GM10266 (cell line): Measurements from ENCODE around the gene DNAI2.

Experiments used
- DNase-seq: peaks from one replicate; pipeline ENCODE4 v3.0.0; 2012; ENCODE audit errors: extremely low spot score
- TF ChIP-seq, protein P1 (sequence below): IDR thresholded peaks from 2 replicates; pipeline ENCODE4 v1.5.1; 2012; ENCODE audit warnings: mild to moderate bottlenecking, low read depth; ENCODE audit not compliant: control insufficient read depth, insufficient read depth; ENCODE audit errors: missing control alignments

The DNAI2 gene

DNA sequence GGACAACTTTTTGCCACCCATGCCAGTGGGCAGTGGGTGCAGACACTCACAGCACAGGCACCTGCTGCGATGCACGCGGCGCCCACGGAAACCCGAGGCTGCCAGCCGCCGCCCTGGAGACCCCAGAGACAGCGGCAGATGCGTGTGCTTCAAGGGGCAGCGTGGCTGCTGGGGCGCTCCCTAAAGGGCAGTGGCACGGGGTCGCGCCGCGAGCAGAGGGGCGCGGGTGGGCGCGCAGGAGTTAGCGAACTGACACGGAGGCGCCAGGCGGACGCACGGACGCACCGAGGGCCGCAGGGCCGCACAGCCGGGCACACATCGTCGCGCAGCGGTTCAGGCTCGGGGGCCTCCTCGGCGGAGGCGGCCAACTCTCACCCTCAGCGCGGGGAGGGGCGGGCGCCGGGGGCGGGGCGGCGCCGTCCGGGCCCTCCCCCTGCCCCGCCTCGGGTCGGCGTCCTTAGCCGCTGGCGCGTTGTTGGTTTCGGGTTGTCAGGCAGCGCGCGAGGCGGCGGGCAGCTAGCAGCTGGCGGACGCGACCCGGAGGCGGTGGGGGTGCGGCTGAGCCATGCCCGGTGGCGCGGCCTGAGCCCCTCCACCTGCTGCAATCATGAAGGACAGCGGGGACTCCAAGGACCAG is 51.8 kb downstream of the DNAI2 start, which contains the start of gene KIF19:
TSS of gene KIF19 (plus strand) at position 484 of the 637 bp plus-strand sequence. CDS start at position 608, 124 bp downstream.
- TF ChIP-seq, protein P1, sequence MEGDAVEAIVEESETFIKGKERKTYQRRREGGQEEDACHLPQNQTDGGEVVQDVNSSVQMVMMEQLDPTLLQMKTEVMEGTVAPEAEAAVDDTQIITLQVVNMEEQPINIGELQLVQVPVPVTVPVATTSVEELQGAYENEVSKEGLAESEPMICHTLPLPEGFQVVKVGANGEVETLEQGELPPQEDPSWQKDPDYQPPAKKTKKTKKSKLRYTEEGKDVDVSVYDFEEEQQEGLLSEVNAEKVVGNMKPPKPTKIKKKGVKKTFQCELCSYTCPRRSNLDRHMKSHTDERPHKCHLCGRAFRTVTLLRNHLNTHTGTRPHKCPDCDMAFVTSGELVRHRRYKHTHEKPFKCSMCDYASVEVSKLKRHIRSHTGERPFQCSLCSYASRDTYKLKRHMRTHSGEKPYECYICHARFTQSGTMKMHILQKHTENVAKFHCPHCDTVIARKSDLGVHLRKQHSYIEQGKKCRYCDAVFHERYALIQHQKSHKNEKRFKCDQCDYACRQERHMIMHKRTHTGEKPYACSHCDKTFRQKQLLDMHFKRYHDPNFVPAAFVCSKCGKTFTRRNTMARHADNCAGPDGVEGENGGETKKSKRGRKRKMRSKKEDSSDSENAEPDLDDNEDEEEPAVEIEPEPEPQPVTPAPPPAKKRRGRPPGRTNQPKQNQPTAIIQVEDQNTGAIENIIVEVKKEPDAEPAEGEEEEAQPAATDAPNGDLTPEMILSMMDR: no peak
- peak; percentile 90 for DNase-seq

DNA sequence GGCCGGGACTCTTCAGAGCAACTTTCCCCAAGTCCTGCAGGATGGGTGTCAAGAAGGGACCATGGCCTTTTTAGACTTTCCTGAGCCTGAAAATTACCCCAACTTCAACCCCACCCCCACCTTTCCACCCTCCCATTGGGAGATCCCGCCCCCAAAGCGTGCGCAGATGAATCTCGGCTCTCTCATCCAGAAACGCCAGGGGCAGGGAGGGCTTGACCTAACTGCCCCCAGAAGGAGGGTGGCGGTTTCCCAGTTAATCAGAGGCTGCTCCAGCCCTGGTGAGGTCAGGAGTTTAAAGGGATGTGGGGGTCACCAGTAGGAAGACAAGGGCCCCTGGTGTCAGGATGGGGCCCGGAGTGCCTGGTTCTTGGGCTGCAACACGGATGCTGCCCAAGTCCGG is 52.5 kb downstream of the DNAI2 start:
- TF ChIP-seq, protein P1: no peak

DNA sequence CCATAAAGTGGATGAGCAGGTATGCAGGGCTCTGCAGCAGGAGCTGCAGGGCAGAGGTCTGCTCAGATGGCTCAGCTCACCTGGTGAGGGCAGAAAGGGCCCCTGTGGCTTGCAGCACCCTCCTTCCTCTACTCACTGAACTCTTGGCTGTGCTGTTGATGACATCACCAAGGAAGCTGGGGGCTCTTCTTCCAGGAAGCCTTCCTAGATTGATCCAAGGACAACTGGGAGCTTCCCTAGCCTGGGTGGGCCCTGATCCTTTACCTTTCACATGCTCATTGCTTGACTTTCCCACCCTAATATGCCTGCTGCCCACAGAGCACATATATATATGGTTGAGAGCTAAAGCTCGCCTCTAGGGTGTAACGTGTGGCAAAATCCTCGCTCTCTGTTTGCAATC is 54.5 kb downstream of the DNAI2 start:
- TF ChIP-seq, protein P1: no peak
- no peak for DNase-seq

More for the DNA sequence above, 52.5 kb downstream of the DNAI2 start:
- DNase-seq: no peak

DNA sequence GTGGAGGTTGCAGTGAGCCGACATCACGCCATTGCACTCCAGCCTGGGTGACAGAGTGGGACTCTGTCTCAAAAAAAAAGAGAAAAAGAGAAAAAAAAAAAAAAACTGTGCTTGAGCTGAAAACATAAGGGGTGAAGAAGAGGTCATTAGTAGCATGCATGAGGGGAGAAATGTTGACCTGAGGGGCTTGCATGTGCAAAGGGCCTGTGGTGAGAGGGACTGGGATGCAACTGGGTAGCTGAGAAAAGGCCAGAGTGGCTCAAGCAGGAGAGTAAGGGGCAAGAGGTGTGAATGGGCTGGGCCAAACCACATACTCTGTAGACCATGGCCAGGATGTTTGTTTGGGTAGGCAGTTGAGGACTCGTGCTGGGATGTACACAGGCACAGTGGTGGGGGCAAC is 55.3 kb downstream of the DNAI2 start:
- TF ChIP-seq, protein P1: no peak

DNA sequence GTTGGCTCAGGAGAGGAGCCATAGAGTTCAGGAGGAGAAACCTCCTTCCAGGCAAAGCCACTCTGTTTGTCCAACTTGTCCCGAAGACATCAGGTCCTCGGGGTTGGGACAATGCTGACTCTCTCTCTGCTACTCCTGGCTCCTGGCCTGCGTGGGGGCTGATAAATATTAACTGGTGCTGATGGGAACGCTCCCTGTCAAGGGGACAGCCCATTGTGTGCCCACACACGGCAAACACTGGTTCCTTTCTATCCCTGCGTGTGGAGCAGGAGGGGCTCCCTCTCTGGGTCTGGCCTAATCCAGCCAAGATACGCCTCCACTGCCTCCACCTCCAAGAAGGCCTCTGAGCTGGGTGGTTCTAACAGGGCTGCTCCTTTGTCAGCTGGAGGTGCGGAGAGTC is 56.4 kb downstream of the DNAI2 start:
- DNase-seq: no peak

More for the DNA sequence above, 55.3 kb downstream of the DNAI2 start:
- DNase-seq: no peak

DNA sequence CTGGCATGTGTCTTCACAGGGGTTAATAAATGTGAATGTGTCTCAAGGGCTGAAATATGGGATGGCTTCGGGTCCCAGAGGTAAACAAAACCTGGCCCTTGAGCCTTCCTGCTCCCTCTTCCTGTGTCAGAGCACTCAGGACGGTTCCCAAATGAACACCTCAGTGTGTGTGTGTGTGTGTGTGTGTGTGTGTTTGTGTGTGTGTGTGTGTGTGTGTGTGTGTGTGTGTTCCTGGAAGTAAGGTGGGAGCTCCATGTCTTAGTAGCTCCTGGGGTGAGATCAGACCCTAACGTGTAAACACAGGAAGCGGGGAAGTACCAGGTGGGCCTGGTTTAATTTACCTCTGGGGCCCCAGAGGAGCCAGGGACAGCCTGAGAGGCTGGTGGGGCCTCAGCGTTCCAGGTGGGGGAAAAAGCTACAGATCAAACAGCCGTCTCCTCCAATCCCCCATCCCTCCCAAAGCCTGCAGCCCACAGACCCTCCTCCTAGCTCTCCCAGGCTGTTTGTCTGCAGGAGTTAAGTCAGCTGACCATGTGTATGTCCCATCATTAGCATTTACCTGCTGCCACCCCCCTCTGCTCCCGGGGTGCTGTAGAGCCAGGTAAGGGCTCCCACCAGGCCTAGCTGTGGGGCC is 58.1 kb downstream of the DNAI2 start:
- TF ChIP-seq, protein P1: no peak

More for the DNA sequence above, 56.4 kb downstream of the DNAI2 start:
- TF ChIP-seq, protein P1: no peak

DNA sequence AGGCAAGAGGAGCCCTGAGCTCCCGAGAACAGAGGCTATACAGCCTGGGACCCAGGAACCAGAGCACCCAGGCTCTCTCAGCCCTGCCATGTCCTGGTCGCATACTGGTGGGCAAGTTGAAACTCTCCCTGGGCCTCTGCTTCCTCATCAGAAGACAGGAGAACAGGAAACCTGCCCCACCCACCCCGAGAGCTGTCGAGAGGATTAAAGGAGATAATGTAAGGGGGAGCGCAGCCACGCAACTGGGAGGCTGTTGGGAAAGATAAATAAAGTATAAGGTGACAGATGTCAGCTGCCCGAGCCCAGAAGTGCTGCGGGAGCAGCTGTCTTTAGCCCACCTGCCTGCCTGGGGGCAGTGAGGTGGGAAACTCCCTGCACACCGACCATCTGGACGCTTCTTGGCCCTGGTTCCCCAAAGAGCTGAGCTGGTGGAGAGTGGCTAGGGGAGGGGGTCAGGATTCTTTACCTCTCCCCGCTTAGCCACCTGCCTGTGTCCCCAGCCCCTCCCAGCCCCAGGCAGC is 58.8 kb downstream of the DNAI2 start:
- DNase-seq: no peak
- TF ChIP-seq, protein P1: no peak

More for the DNA sequence above, 58.1 kb downstream of the DNAI2 start:
- no peak for DNase-seq
